ENCODE results near the gene PRPF6. TPM values are rescaled to one million over a fixed set of nuclear protein-coding genes. Genes with fewer than 3 reads are reported as not detected.

PRPF6 gene
- total and polyA plus RNA-seq, 2 of the 13 experiments (the other 11 are each of a cell fraction or from before 2014, with no cell fraction given): 63.7 to 101 TPM

DNA sequence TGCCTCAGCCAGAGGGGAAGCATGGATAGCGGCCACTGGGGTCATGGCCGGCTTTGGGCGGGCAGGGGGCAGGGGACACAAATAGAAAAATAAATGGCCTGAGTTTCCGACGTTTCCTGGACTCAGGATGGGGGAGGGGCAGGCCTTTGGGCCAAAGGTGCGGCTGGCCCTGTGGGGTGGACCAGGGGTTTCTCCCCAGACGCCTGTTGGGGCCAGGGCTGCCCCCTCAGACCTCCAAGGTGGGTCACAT, 75.6 kb downstream of the PRPF6 start (continued):
- TF ChIP-seq NCOR1 (IDR thresholded peaks at IDR 0.05; ENCODE audit: borderline replicate concordance, low read length) (no peak; the same call in 1 of the 2 replicates), SMAD1 (CRISPR knock-in tag; IDR thresholded peaks at IDR 0.05; ENCODE audit: borderline replicate concordance, low read depth) (no peak), ZNF790 (CRISPR knock-in tag; IDR thresholded peaks at IDR 0.05; ENCODE audit: borderline replicate concordance) (peak; percentile 7; the same call in 1 of the 2 replicates), HHEX (CRISPR knock-in tag; IDR thresholded peaks at IDR 0.05) (no peak), TEF (CRISPR knock-in tag; IDR thresholded peaks at IDR 0.05) (no peak), SMARCC2 (IDR thresholded peaks at IDR 0.05) (no peak), IRX3 (CRISPR knock-in tag; IDR thresholded peaks at IDR 0.05; ENCODE audit: borderline replicate concordance, low read depth) (no peak), ZNF253 (CRISPR knock-in tag; IDR thresholded peaks at IDR 0.05; ENCODE audit: borderline replicate concordance) (no peak), AKAP8 (CRISPR knock-in tag; IDR thresholded peaks at IDR 0.05) (no peak), ZGPAT (CRISPR knock-in tag; IDR thresholded peaks at IDR 0.05) (no peak), MATR3 (CRISPR knock-in tag; IDR thresholded peaks at IDR 0.05) (no peak), ZNF616 (CRISPR knock-in tag; IDR thresholded peaks at IDR 0.05; ENCODE audit: low read depth) (no peak)
- TF ChIP-seq, protein P1, sequence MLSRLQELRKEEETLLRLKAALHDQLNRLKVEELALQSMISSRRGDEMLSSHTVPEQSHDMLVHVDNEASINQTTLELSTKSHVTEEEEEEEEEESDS (CRISPR knock-in tag; IDR thresholded peaks at IDR 0.05; ENCODE audit: borderline replicate concordance): 0 out of 2 replicates have a peak, but pooled peaks have one; percentile 26
- TF ChIP-seq, protein P2, sequence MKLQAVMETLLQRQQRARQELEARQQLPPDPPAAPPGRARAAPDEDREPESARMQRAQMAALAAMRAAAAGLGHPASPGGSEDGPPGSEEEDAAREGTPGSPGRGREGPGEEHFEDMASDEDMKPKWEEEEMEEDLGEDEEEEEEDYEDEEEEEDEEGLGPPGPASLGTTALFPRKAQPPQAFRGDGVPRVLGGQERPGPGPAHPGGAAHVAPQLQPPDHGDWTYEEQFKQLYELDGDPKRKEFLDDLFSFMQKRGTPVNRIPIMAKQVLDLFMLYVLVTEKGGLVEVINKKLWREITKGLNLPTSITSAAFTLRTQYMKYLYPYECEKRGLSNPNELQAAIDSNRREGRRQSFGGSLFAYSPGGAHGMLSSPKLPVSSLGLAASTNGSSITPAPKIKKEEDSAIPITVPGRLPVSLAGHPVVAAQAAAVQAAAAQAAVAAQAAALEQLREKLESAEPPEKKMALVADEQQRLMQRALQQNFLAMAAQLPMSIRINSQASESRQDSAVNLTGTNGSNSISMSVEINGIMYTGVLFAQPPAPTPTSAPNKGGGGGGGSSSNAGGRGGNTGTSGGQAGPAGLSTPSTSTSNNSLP (IDR thresholded peaks at IDR 0.05; ENCODE audit: low read depth, low read length): no peak
- TF ChIP-seq, protein P3, sequence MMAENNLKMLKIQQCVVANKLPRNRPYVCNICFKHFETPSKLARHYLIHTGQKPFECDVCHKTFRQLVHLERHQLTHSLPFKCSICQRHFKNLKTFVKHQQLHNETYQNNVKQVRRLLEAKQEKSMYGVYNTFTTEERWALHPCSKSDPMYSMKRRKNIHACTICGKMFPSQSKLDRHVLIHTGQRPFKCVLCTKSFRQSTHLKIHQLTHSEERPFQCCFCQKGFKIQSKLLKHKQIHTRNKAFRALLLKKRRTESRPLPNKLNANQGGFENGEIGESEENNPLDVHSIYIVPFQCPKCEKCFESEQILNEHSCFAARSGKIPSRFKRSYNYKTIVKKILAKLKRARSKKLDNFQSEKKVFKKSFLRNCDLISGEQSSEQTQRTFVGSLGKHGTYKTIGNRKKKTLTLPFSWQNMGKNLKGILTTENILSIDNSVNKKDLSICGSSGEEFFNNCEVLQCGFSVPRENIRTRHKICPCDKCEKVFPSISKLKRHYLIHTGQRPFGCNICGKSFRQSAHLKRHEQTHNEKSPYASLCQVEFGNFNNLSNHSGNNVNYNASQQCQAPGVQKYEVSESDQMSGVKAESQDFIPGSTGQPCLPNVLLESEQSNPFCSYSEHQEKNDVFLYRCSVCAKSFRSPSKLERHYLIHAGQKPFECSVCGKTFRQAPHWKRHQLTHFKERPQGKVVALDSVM (CRISPR knock-in tag; IDR thresholded peaks at IDR 0.05): no peak
- TF ChIP-seq, protein P4, sequence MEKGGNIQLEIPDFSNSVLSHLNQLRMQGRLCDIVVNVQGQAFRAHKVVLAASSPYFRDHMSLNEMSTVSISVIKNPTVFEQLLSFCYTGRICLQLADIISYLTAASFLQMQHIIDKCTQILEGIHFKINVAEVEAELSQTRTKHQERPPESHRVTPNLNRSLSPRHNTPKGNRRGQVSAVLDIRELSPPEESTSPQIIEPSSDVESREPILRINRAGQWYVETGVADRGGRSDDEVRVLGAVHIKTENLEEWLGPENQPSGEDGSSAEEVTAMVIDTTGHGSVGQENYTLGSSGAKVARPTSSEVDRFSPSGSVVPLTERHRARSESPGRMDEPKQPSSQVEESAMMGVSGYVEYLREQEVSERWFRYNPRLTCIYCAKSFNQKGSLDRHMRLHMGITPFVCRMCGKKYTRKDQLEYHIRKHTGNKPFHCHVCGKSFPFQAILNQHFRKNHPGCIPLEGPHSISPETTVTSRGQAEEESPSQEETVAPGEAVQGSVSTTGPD (CRISPR knock-in tag; IDR thresholded peaks at IDR 0.05): no peak
- TF ChIP-seq, protein P5, sequence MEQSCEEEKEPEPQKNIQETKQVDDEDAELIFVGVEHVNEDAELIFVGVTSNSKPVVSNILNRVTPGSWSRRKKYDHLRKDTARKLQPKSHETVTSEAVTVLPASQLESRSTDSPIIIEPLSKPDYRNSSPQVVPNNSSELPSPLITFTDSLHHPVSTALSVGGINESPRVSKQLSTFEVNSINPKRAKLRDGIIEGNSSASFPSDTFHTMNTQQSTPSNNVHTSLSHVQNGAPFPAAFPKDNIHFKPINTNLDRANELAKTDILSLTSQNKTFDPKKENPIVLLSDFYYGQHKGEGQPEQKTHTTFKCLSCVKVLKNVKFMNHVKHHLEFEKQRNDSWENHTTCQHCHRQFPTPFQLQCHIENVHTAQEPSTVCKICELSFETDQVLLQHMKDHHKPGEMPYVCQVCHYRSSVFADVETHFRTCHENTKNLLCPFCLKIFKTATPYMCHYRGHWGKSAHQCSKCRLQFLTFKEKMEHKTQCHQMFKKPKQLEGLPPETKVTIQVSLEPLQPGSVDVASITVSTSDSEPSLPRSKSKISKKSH (CRISPR knock-in tag; IDR thresholded peaks at IDR 0.05; ENCODE audit: borderline replicate concordance): no peak
- TF ChIP-seq, protein P6, sequence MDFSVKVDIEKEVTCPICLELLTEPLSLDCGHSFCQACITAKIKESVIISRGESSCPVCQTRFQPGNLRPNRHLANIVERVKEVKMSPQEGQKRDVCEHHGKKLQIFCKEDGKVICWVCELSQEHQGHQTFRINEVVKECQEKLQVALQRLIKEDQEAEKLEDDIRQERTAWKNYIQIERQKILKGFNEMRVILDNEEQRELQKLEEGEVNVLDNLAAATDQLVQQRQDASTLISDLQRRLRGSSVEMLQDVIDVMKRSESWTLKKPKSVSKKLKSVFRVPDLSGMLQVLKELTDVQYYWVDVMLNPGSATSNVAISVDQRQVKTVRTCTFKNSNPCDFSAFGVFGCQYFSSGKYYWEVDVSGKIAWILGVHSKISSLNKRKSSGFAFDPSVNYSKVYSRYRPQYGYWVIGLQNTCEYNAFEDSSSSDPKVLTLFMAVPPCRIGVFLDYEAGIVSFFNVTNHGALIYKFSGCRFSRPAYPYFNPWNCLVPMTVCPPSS (IDR thresholded peaks at IDR 0.05): no peak

Measured in HepG2 (cell line).